TTC549 (cell line): Measurements from ENCODE around the gene DFFA.
"Not testable (repeated sequence)": the region's sequence is repeated elsewhere in the genome, so short reads cannot be mapped to it uniquely, and the experiment has no call there.

ENCODE experiments used
- FAIRE-seq: peaks from 2 replicates; lab custom pipeline; 2012; peaks lifted over from hg19 to GRCh38; lab: Jason Lieb, UNC

DFFA gene

GRCh38 chr1:10459184-10459583 is 13.1 kb downstream of the DFFA start:
- no peak for FAIRE-seq

GRCh38 chr1:10457875-10458274 is 14.5 kb downstream of the DFFA start:
- FAIRE-seq = no peak

GRCh38 chr1:10457462-10457861 is 14.9 kb downstream of the DFFA start:
- FAIRE-seq = not testable (repeated sequence)

DNA sequence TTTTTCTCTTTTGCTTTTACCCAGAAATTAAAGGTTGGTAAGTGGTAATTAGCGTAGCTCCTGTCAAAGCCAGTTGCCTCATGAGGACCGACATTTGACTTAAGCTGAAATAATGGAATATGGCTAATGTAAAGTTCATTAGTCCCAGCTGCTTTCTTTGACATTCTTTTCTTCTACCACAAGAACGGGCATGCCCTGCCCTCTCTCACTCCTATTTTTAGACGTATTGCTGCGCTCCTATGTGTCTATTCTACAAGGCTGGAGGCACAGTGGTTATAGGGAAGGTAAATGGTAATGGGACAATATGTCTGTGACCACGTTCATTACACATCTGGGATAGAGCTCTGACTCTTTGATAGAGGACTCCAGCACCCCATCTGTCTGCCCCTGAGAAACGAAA is 15.7 kb downstream of the DFFA start:
- no peak for FAIRE-seq

GRCh38 chr1:10456048-10456447 is 16.3 kb downstream of the DFFA start:
- FAIRE-seq = no peak

DNA sequence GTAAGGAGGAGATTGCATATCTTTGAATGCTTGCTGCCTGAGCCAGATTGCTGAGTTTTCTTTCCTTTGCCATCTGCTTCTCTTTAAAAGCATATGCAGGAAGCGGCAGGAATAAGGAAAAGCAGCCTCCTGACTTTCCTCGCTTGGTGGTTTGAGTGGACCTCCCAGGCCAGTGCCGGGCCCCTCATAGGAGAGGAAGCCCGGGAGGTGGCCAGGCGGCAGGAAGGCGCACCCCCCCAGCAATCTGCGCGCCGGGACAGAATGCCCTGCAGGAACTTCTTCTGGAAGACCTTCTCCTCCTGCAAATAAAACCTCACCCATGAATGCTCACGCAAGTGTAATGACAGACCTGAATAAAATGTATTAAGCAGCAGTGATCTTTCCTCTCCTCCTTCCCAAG is 21.0 kb downstream of the DFFA start:
- no peak for FAIRE-seq

DNA sequence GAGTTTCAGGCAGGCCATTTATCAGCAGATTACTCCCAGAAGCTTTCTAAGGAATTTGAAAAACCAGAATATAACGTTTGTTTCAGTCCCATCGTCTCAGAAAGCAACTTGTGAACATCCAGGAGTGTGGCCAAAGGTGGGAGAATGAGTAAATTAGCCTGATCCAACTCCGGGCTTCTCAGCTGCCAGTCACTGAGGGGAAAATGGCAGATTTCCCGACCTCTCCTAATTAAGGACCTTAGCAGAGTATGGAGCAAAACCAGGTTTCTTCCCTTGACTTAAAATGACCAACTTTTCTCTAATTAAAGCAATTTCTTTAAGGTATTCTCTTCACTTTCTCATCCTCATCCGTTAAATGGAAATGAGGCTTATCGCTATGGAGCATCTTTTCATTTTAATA is 21.5 kb downstream of the DFFA start:
- no peak for FAIRE-seq

DNA sequence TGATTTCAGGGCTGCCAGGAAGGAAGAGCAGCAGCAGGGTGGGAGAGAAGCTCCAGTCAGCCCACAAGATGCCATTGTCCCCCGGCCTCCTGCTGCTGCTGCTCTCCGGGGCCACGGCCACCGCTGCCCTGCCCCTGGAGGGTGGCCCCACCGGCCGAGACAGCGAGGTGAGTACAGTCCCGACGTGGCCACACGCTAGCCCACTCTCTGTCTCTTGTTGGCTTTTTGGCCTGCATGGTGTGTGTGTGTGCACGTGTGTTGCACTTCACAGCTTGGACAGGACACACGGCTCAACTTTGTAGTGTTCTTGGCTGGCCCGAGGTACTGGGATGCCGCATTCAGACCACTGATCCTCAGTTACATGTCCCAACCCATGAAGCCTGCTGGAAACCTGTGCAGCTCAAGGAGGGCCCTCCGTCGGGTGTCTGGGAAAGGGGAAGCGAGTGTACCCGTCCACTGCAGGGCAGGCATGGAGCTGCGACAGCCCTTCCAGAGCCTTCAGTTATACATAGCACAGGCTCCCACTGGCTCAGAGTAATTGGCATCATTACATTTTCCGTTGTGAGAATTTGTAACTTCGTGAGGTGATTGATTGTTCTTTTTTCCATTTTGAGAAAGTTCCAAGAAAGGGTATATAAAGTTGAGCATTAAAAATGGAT is 22.0 kb downstream of the DFFA start:
- no peak for FAIRE-seq

DNA sequence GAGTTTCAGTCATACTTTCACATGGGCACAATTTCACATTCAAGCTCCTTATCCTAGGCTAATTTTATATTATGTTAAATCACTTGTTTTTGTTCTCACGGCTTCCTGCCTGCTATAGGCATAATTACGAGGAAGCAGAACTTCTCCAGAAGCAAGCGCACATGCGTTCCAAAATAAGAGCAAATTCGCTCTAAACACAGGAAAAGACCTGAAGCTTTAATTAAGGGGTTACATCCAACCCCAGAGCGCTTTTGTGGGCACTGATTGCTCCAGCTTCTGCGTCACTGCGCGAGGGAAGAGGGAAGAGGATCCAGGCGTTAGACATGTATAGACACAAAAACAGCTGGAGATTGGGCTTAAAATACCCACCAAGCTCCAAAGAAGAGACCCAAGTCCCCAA is 22.6 kb downstream of the DFFA start, which contains the start of gene CORT:
CORT (plus strand) TSS at position 281 of the 400 bp plus-strand sequence. CDS start 193 bp downstream, outside the sequence.
- FAIRE-seq = no peak

DNA sequence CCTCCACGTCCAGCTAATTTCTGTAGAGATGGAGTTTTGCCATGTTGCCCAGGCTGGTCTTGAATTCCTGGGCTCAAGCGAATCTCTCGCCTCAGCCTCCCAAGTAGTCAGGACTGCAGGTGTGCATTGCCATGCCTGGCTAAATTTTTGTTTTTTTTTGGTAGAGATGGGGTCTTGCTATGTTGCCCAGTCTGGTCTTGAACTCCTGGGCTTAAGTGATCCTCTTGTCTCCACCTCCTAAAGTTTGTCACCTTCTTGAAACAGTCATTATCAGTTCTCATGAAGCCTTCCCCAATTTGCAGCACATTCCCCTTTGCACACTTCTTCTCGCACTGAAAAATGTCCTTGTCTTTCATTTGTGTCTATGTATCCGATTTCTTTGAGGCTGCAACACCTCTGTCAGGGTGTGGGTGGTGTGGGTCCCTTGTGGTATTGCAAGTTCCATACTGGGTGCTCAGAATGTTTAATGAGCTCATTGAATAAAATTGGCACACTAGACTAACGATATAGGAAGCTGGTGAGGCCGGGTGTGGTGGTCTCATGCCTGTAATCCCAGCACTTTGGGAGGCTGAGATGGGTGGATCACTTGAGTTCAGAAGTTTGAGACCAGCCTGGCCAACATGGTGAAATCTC is 25.4 kb downstream of the DFFA start:
- FAIRE-seq = no peak

DNA sequence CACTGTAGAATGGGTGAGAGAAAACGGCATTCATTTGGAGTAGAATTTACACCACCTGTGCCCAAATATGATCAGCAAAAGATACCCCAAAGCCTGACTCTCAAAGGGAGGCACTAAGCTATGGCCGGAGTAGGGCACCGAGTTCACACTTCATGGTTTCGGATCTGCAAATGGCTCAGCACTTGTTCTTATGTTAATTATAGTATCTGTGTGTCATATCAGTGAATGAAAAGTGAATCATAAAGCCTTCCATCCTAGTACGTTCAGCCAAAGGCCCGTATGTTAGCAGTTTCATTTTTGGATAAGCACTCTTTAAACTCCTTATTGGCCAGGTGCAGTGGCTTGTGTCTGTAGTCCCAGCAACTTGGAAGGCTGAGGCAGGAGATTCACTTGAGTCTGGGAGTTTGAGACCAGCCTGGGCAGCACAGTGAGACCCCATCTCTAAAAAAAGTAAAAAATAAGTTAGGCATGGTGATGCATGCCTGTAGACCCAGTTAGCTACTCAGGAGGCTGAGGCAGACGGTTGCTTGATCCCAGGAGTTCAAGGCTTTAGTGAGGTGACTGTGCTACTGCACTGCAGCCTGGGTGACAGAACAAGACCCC is 27.4 kb downstream of the DFFA start:
- FAIRE-seq = no peak

- FAIRE-seq = no peak
Observed at GRCh38 chr1:10444248-10444647, 28.1 kb downstream of the DFFA start.

- no peak for FAIRE-seq
Observed at GRCh38 chr1:10440794-10441193, 31.5 kb downstream of the DFFA start.

GRCh38 chr1:10440305-10440704 is 32.0 kb downstream of the DFFA start:
- no peak for FAIRE-seq

- FAIRE-seq = no peak
Observed at GRCh38 chr1:10438677-10439163, 33.6 kb downstream of the DFFA start.

DNA sequence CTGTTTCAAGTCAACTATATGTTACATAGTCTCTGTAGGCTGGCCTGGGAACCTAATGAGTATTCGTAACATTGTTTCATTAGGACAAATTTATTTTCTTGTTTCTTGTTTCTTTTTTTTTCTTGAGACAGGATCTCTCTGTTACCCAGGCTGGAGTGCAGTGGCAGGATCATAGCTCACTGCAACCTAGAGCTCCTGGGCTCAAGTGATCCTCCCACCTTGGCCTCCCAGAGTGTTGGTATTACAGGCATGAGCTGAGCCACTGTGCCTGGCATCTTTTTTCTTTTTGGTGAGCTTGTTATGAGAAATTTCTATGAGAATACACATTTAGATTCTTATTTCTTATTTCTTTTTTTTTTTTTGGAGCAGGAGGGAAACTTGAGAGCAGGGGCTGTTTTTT is 35.3 kb downstream of the DFFA start:
- FAIRE-seq = no peak

DNA sequence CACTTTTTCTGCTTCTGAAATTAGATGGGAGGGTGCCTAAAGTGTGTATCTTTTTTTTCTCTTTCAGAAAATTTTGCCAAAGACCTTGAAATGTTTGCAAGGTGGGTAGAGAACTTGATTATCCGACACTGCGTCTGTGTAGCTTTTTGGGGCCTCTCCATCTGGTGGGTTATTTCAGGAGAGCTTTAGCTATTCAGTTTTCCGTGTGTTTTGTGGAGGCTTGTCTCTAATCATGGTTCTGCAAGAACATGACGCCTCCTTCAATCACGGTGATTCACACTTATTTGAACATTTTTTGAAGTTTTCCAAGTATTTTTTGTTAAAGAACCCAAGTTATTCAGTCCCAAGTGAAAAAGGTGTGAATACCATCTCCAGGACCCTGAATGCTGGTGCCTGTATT is 37.7 kb downstream of the DFFA start:
- FAIRE-seq = no peak

GRCh38 chr1:10433790-10434189 is 38.5 kb downstream of the DFFA start:
- FAIRE-seq = no peak

DNA sequence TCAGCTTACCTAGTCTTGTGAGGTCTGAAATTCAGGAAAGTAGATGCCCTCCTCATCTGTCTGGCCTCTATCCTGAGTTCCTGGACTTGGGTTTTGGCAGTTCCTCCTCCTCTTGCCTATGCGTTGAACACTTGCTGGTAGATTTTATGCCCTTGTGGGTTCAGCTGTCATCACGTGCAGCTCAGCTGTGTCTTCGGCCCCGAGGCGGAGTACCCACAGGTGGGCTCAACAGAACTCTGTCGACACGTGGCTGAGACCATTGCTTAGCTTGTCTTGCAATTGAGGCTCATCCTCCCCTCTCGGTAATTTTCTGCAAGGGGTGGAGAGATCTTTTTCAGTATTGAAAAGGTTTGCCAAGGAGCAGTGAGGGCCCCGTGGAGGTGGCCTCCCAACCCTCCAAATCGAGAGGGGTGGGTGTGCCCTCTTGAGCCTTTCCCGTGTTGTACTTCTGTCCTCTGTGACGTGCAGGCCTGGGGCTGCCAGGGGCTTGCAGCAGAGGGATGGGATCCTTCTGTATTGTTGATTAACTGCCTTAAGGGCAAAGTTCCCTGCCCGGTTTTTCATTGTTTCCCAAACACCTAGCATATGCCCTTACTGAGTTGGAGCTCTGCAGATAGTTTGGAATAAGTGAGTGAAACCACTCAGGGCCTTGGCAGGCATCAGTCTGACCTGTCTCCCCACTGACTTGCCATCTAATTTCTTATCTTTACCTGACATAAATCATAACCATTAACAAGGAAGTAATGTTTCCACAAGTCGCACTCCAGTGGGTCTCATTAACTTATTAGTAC is 39.2 kb downstream of the DFFA start:
- no peak for FAIRE-seq

GRCh38 chr1:10431070-10431730 is 41.1 kb downstream of the DFFA start:
- FAIRE-seq = no peak

DNA sequence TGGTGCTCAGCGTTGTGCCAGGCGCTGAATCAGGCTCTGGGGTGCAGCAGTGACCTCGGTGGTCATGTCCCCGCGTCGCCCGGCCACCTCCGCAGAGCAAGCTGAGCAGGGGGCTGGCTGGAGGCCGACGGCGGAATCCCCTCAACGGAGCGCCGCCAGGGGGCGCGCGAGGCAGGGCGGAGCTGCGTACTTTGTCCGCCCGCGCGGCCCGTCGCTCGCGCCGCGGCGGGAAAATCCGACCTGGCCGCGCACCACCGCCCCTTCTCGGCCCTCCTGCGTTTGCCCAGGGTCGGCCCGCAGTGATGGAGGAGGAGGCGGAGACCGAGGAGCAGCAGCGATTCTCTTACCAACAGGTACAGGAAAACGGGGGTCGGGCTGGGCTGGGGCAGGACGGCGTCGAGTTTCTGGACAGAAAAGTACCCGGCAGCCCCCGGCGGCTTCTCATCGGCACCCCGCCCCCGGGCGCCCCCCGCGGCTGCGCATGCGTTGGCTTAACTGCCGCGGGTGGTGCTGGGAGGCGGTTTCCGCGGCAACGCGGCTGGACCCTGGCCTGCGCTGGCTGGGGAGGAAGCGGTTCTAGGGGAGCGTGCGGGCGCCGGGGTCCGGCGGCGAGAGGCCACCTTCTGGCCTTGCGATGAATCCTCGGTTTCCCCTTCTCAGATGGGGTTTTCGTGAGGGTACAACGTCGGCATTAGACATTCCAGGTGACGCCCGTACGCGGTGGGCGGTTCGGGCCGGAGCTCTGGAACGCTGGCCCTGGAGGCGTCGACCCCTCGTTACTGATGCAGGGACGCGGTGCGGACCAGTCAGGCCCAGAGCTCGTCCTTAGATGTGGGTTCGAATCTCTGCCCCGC is 41.9 kb downstream of the DFFA start, which contains the start of gene CENPS:
CENPS (plus strand) TSS at position 218 of the 854 bp plus-strand sequence; CDS start at position 303, 85 bp downstream.
- FAIRE-seq = no peak
